Measurements from ENCODE around the gene ABCA5.
"Not testable (repeated sequence)": the region's sequence is repeated elsewhere in the genome, so short reads cannot be mapped to it uniquely, and the experiment has no call there.

The ABCA5 gene

DNA sequence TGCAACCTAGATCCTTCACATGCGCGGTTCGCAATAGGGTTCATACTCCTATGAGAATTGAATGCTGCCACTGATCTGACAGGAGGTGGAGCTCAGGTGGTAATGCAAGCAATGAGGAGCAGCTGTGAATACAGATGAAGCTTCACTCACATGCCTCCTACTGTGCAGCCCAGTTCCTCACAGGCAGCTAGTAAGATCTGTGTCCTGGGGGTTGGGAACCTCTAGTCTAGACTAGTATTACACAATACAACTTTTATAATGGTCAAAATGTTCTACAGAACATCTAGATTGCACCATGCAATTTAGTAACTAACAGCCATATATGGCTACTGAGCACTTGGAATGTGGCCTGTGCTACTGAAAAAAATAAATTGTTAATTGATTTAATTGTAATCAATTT, 26.7 kb downstream of the ABCA5 start:
- in situ Hi-C loops (cut with HindIII; ENCODE audit: low sequenced_read_pairs), result no loop called here
- DNase-seq (ENCODE audit: low read depth), result no peak

DNA sequence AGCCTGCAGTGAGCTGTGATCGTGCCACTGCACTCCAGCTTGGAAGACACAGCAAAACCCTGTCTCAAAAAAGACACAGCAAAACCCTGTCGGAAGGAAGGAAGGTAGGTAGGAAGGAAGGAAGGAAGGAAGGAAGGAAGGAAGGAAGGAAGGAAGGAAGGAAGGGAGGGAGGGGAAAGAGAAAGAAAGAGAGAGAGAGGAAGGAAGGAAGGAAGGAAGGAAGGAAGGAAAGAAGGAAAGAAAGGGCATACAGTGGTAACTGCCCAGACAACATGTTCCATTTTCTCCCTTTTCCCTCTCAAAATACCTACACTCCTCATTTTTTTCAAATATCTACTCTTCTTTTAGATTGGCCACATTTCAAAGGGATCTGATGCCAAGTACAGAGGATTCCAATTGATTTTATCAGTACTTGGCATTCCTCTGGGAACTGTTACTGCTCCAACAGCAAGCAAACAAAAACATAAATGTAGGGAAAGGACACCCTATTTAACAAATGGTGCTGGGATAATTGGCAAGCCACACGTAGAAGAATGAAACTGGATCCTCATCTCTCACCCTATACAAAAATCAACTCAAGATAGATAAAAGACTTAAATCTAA, 28.7 kb downstream of the ABCA5 start:
- H3K4me3 ChIP-seq (ENCODE audit: low read depth, low read length); DNase-seq (ENCODE audit: low read depth); in situ Hi-C loops (cut with HindIII; ENCODE audit: low sequenced_read_pairs): not testable (repeated sequence)

More for the DNA sequence above, 26.7 kb downstream of the ABCA5 start:
- TF ChIP-seq, protein P1, sequence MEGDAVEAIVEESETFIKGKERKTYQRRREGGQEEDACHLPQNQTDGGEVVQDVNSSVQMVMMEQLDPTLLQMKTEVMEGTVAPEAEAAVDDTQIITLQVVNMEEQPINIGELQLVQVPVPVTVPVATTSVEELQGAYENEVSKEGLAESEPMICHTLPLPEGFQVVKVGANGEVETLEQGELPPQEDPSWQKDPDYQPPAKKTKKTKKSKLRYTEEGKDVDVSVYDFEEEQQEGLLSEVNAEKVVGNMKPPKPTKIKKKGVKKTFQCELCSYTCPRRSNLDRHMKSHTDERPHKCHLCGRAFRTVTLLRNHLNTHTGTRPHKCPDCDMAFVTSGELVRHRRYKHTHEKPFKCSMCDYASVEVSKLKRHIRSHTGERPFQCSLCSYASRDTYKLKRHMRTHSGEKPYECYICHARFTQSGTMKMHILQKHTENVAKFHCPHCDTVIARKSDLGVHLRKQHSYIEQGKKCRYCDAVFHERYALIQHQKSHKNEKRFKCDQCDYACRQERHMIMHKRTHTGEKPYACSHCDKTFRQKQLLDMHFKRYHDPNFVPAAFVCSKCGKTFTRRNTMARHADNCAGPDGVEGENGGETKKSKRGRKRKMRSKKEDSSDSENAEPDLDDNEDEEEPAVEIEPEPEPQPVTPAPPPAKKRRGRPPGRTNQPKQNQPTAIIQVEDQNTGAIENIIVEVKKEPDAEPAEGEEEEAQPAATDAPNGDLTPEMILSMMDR (IDR thresholded peaks at IDR 0.05; ENCODE audit: low read depth, low read length, missing control alignments), result no peak
- H3K4me3 ChIP-seq (ENCODE audit: low read depth, low read length), result no peak overlapping the region

DNA sequence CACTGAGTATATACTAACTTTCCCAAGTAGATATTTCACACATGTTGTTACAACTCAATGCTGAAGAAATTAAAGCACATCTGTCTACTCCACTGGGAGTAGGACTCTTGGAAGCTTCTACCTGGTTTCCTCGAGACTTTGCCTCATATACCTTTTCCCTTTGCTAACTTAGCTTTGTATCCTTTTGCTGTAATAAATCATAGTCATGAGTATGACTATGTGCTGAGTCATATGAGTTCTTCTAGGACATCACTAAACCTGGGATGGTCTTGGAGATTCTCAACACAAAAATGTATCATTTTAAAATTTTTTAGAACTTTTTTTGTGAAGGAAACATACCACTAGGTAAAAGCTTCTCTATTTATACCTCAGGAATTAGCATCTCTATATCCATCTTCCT, 39.8 kb downstream of the ABCA5 start:
- DNase-seq (ENCODE audit: low read depth), result no peak
- in situ Hi-C loops (cut with HindIII; ENCODE audit: low sequenced_read_pairs), result no loop called here

DNA sequence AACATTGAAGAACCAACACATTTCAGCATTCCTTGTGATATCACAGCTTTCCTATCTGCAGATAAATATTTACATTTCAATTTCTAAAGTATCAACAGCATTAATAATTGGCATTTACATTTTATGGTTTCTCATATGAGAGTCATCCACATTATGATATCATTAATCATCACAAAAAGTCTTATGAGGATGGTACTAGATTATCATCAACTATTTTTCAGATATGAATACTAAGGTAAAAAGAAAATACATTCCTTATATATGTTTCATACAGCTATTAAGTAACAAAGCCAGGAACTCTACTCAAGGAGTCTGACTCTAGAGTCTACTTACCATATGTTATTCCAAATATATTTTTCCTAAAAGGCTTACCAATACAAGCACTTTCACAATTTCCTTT, 40.7 kb downstream of the ABCA5 start:
- TF ChIP-seq, protein P1 (IDR thresholded peaks at IDR 0.05; ENCODE audit: low read depth, low read length, missing control alignments), result no peak
- in situ Hi-C loops (cut with HindIII; ENCODE audit: low sequenced_read_pairs), result no loop called here
- H3K4me3 ChIP-seq (ENCODE audit: low read depth, low read length), result no peak overlapping the region
- no peak for DNase-seq (ENCODE audit: low read depth)

More for the DNA sequence above, 39.8 kb downstream of the ABCA5 start:
- TF ChIP-seq, protein P1 (IDR thresholded peaks at IDR 0.05; ENCODE audit: low read depth, low read length, missing control alignments), result no peak
- H3K4me3 ChIP-seq (ENCODE audit: low read depth, low read length), result no peak overlapping the region

DNA sequence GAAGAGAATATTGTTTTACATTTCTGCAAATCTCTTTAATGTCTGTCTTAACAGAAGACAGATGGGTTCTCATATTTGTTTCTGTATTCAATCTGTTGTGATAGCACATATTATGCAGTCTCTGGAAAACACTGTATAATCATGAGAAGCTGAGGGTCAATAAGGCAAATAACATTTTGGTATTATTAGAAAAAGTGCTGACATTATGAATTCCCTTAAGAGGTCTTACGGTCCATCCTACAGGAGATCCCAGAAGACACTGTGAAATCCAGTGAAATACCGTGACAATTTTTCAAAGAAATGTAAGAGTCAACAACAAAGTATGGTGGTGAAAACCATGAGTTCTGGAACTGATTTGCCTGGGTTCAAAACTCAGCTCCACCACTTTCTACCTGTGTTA, 42.3 kb downstream of the ABCA5 start:
- no peak overlapping the region for H3K4me3 ChIP-seq (ENCODE audit: low read depth, low read length)
- no peak for DNase-seq (ENCODE audit: low read depth)
- TF ChIP-seq, protein P1 (IDR thresholded peaks at IDR 0.05; ENCODE audit: low read depth, low read length, missing control alignments), result no peak
- in situ Hi-C loops (cut with HindIII; ENCODE audit: low sequenced_read_pairs), result no loop called here

DNA sequence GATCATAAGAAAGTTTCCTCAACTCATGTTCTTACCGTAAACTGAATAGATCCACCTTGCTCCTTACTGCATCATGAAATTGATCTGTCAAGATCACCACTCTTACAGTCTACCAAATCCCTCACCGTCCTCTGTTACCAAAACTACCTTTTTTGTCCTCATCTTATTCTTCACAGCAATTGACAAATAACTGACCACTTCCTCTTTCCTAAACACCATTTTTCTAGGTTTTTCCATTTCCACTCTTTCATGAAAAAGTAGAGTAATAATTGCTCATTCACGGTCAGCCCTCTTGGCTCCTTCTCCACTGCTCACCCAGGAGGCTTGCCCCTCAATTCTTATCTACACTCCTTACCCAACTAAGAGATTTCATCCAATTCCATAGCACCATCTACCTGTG, 44.9 kb downstream of the ABCA5 start:
- no peak for DNase-seq (ENCODE audit: low read depth)
- in situ Hi-C loops (cut with HindIII; ENCODE audit: low sequenced_read_pairs), result no loop called here
- no peak overlapping the region for H3K4me3 ChIP-seq (ENCODE audit: low read depth, low read length)
- TF ChIP-seq, protein P1 (IDR thresholded peaks at IDR 0.05; ENCODE audit: low read depth, low read length, missing control alignments), result no peak

DNA sequence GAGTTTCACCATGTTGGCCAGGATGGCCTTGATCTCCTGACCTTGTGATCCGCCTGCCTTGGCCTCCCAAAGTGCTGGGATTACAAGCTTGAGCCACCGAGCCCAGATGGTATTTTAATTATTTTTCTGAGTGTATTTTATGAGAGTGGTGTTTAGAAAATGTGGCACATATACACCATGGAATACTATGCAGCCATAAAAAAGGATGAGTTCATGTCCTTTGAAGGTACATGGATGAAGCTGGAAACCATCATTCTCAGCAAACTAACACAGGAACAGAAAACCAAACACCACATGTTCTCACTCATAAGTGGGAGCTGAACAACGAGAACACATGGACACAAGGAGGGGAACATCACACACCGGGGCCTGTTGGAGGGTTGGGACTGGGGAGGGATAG, 50.7 kb downstream of the ABCA5 start:
- H3K4me3 ChIP-seq (ENCODE audit: low read depth, low read length); DNase-seq (ENCODE audit: low read depth); in situ Hi-C loops (cut with HindIII; ENCODE audit: low sequenced_read_pairs): not testable (repeated sequence)

DNA sequence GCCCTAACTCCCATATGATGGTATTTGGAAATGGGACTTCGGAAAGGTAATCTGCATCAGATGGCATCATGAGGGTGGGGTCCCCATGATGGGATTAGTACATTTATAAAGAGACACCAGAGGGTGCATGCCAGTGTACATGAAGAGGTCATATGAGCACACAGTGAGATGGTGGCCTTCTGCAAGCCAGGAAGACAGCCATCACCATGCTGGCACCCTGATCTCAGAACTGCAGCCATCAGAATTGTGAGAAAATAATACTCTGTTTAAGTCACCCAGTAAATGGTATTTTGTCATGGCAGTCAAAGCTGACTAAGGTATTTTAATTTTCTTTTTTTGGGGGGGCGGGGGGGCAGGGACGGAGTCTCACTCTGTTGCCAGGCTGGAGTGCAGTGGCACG, 51.2 kb downstream of the ABCA5 start:
- TF ChIP-seq, protein P1 (IDR thresholded peaks at IDR 0.05; ENCODE audit: low read depth, low read length, missing control alignments), result no peak
- H3K4me3 ChIP-seq (ENCODE audit: low read depth, low read length), result no peak overlapping the region
- in situ Hi-C loops (cut with HindIII; ENCODE audit: low sequenced_read_pairs), result no loop called here
- DNase-seq (ENCODE audit: low read depth), result no peak

Data from astrocyte of the cerebellum (primary cell).